Uterus (tissue), 4 donors: ENCODE measurements around the gene ZFAND3. TPM values are rescaled to one million over a fixed set of nuclear protein-coding genes. Genes with fewer than 3 reads are reported as not detected.

Experiments used
- DNase-seq, 2 donors: peaks; one replicate each; pipeline ENCODE4 v3.0.0-alpha.2; 2019 to 2020
- H3K27ac ChIP-seq, 2 donors: fragments of 200-600 bp; sonication (generic); 1 replicate in 1 of 2; 2 replicates in 1 of 2; pipeline ENCODE4 v1.5.1; 2016 to 2018
- H3K27me3 ChIP-seq, 2 donors: fragments of 200-600 bp; sonication (generic); one replicate each; pipeline ENCODE4 v1.5.1; 2018 to 2019; ENCODE audit warnings: control low read depth in 1 of 2
- H3K36me3 ChIP-seq, 2 donors: fragments of 200-600 bp; sonication (generic); one replicate each; pipeline ENCODE4 v1.5.1; 2019; ENCODE audit warnings: control low read depth in 1 of 2
- H3K4me1 ChIP-seq, 2 donors: fragments of 200-600 bp; sonication (generic); one replicate each; pipeline ENCODE4 v1.5.1; 2018 to 2019; ENCODE audit warnings: control low read depth in 1 of 2
- H3K4me3 ChIP-seq, 2 donors: fragments of 200-600 bp; sonication (generic); 1 replicate in 1 of 2; 2 replicates in 1 of 2; pipeline ENCODE4 v1.5.1; 2018 to 2019; ENCODE audit warnings: mild to moderate bottlenecking in 1 of 2
- H3K9me3 ChIP-seq, 2 donors: fragments of 200-600 bp; sonication (generic); one replicate each; pipeline ENCODE4 v1.5.1; 2019; ENCODE audit warnings: control low read depth in 1 of 2
- CTCF ChIP-seq, 4 experiments: fragments of 200-600 bp in 2 of 4; fragments of 450-650 bp in 2 of 4; sonication (generic) in 2 of 4; IDR thresholded peaks; one replicate each; pipeline ENCODE4 v1.5.1; 2016 to 2019; ENCODE audit warnings: antibody characterized with exemption in 4 of 4, mild to moderate bottlenecking in 2 of 4, moderate library complexity in 1 of 4
- POLR2A ChIP-seq, 2 donors: fragments of 450-650 bp; IDR thresholded peaks; one replicate each; pipeline ENCODE4 v1.6.1; 2016; ENCODE audit warnings: antibody characterized with exemption in 2 of 2, mild to moderate bottlenecking in 1 of 2, moderate library complexity in 1 of 2
- intact Hi-C: fragments of 100-400 bp; cut with DNase I; formaldehyde crosslinking; loops from one replicate; pipeline ENCODE4 v1.15.1; 2023; ENCODE audit warnings: low total_unique reads
- total RNA-seq, 4 donors: library from RNA; depleted of rRNA in 3 of 4; stranded (reverse); fragments of >200 nt in 3 of 4; gene quantifications; one replicate each; pipeline versions ENCODE4 v1.1.0 to v1.2.4, GENCODE V29; 2014 to 2023
- donor health status: DM: yes; HTN: yes; CAD: no.

Gene ZFAND3
- total RNA-seq, 4 donors from 2014 or later: 5.0 to 81.9 (median 54.6) TPM

DNA sequence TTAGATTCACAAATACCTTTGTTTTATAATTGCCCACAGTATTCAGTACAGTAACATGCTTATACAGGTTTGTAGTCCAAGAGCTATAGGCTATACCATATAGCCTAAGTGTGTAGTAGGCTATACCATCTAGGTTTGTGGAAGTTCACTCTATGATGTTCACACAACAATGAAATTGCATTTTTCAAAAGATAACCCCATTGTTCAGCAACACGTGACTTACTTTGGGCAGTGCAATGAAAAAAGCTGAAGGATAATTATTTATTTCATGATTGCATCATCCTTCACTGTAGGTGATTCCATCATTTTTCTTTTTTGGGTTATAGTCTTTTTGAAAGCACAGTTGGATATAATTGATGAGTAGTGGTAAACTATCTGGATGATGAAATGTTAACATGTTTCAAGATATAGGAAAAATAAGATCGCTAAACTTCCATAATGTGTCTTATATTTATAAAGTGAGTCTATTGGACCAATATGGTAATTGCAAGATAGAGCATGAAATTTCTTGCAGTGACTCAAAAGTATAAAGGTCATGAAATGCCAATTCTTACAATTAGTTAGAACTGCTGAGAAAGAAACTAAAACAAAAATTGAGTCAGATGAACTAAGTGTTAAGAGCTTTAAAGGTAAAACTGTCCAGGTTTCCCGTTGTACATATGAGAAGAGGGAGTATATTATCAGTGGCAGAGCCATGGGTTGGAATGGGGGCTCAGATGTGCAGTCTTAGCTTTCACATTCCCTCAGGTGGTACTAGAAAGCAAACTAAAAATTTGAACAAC lies 164.4 kb downstream of the ZFAND3 start:
- H3K27ac ChIP-seq: no peak overlapping the region
- no peak for DNase-seq
- H3K4me1 ChIP-seq: peaks cover 0 to 10% of the 10 kb centered on the region in 2 donors
- TF ChIP-seq POLR2A (IDR thresholded peaks at IDR 0.05): no peak
- no peak for TF ChIP-seq CTCF (IDR thresholded peaks at IDR 0.05)
- H3K4me3 ChIP-seq: no peak overlapping the region
- no peaks in the 10 kb centered on the region for H3K9me3 ChIP-seq
- intact Hi-C loops: no loop called here
- H3K36me3 ChIP-seq: no peaks in the 10 kb centered on the region
- H3K27me3 ChIP-seq: no peaks in the 10 kb centered on the region

DNA sequence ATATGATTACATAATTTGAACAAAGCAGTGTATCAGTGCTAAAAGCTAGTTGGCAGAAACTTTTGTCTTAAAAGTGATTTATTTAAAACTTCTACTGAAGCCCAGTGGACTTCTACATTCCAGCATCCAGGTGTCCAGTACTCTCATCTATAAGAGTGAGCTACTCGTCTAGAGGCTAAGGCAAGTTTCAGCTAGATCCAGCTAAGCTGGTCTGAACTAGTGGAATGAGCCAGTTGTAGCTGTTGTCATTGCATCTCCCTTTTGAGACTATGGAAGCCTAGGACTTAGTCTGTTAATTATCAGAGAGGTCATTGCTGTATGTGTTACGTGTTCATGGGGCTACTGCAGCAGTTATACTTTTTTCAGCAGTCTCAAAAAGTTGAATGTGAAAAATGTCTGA lies 165.1 kb downstream of the ZFAND3 start:
- DNase-seq: no peak
- Histone ChIP-seq H3K4me1 (peaks cover 0 to 10% of the 10 kb centered on the region in 2 donors), H3K9me3 (no peaks in the 10 kb centered on the region), H3K36me3 (no peaks in the 10 kb centered on the region), H3K27me3 (no peaks in the 10 kb centered on the region), H3K4me3 (no peak overlapping the region), H3K27ac (no peak overlapping the region)
- intact Hi-C loops: no loop called here
- no peak for TF ChIP-seq CTCF (IDR thresholded peaks at IDR 0.05)
- no peak for TF ChIP-seq POLR2A (IDR thresholded peaks at IDR 0.05)

GRCh38 chr6:37985355-37985754 lies 165.8 kb downstream of the ZFAND3 start:
- TF ChIP-seq CTCF (IDR thresholded peaks at IDR 0.05) (no peak), POLR2A (IDR thresholded peaks at IDR 0.05) (no peak)
- intact Hi-C loops: no loop called here
- H3K9me3 ChIP-seq: no peaks in the 10 kb centered on the region
- H3K4me1 ChIP-seq: peaks cover 0 to 10% of the 10 kb centered on the region in 2 donors
- H3K4me3 ChIP-seq: no peak overlapping the region
- DNase-seq: no peak
- no peaks in the 10 kb centered on the region for H3K27me3 ChIP-seq
- no peak overlapping the region for H3K27ac ChIP-seq
- H3K36me3 ChIP-seq: no peaks in the 10 kb centered on the region

DNA sequence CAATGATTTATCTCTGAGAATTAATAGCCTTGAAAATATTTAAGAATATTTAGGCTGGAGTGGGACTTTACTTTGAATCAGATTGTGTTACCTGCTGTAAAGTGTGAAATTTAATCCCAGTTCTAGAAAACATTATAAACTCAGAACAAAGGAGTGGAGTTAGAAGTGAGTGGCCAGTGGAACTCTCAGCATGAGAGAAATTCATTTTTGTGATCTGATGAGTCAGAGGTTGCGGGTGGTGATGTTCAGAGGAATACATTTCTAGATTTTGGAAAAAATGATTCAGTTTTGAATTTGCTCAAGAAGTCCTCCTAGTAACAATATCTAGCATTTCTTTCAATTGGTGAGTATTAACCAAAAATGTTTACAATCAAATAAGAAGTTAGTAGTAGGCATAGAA lies 167.5 kb downstream of the ZFAND3 start:
- H3K27ac ChIP-seq: no peak overlapping the region
- DNase-seq: no peak
- H3K4me3 ChIP-seq: no peak overlapping the region
- no peaks in the 10 kb centered on the region for H3K9me3 ChIP-seq
- no peaks in the 10 kb centered on the region for H3K27me3 ChIP-seq
- intact Hi-C loops: no loop called here
- TF ChIP-seq POLR2A (IDR thresholded peaks at IDR 0.05): no peak
- TF ChIP-seq CTCF (IDR thresholded peaks at IDR 0.05): no peak
- H3K4me1 ChIP-seq: peaks cover 0 to 16% of the 10 kb centered on the region in 2 donors
- H3K36me3 ChIP-seq: no peaks in the 10 kb centered on the region

- no peak overlapping the region for H3K27ac ChIP-seq
- no peak for DNase-seq
- no peaks in the 10 kb centered on the region for H3K36me3 ChIP-seq
- TF ChIP-seq CTCF (IDR thresholded peaks at IDR 0.05): no peak
- TF ChIP-seq POLR2A (IDR thresholded peaks at IDR 0.05): no peak
- no peaks in the 10 kb centered on the region for H3K27me3 ChIP-seq
- peaks cover 0 to 16% of the 10 kb centered on the region in 2 donors for H3K4me1 ChIP-seq
- no peaks in the 10 kb centered on the region for H3K9me3 ChIP-seq
- intact Hi-C loops: no loop called here
- H3K4me3 ChIP-seq: no peak overlapping the region
Measured at GRCh38 chr6:37987559-37987958, 168.0 kb downstream of the ZFAND3 start.
